Stimulated activated CD4-positive, alpha-beta T cell treated with anti-CD3 and anti-CD28 coated beads, Interleukin-2, amount 100 ng/mL, for 48 hours (primary cell): ENCODE results near the gene RADX.

Experiments
- DNase-seq, 2 donors: peaks; one replicate each; pipeline ENCODE4 v3.0.0-alpha.2; 2020

Gene RADX

DNA sequence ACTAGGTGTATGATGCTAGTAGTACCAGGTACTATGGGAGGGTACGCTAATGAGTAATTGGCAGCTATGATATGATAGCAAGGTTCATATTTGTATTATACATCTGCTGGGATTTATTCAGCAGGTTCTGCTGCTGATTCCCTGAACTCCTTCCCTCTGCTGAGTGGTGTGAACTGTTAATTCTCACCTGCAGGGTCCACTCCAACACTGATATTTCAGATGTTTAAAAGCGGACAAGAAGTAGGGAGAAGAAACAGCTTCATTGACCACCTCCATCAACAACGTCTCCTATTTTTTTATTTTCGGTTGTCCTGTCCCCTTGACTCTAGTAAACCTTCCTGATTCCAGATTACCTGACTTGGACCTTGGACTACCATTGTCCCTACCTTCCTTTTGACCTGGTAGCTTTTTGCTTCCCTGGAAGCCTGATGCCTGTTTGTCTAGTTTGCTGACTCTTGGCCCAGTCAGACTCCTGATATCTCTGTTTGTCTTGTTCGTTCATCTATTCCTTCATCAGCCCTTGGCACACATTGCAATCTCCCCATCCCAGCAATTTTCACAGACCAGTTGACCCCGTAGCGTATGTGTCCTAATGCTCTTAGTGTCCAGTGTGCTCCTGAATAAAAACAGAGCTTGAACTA lies 80.8 kb downstream of the RADX start:
- DNase-seq: no peak

DNA sequence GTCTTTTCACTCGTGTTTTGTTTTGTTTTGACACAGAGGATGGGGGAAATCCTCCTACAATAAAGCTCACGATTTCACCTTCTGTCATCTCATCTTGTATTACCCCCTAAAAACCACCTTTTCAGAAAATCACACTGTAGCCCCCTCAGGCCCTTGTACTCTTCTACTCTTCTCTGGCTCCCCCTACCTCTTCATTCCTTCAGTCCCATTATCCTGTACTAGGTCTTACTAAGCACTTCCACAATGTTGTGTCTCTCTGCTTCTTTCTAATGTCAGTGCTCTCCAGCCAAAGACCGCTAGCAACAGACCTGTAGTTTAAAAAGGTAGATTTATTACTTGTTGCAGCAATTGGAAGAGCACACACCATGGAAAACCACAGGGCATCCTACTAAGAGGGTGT lies 84.7 kb downstream of the RADX start:
- no peak for DNase-seq

DNA sequence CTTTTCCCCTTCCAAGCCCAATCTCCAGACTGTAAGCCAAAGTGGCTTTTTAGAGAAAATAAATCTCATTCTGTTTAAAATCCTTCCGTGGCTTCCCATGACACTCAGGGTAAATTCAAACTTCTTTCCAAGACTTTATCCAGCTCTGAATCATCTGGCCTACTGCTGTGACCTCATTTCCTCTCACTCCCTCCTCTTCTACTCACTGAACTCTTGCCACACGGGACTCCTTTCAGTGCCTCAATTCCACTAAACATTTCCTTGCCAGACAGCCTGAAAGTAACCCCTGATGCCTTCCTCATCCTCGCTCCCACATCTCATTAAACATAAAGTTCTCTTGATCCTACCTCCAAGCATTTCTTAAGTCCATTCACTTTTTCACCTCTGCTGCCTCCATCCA lies 86.9 kb downstream of the RADX start:
- DNase-seq: no peak

DNA sequence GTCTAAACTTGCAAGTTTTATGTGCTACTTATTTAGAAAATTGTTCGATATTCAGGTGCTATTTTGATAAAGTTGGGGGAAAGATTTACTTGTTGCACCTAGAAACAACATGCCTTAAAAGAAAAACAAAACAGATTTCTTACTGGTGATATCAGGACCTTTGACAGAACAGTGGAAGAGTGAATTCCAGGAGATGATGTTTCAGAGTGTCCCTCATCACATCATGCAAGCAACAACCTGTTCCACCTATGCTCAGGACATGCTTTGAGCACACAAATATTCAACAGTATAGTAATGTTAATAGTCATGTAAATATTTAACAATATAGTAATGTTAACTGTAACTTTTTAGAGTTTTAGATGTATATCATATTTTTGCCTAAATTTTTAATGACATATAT lies 90.9 kb downstream of the RADX start:
- no peak for DNase-seq

DNA sequence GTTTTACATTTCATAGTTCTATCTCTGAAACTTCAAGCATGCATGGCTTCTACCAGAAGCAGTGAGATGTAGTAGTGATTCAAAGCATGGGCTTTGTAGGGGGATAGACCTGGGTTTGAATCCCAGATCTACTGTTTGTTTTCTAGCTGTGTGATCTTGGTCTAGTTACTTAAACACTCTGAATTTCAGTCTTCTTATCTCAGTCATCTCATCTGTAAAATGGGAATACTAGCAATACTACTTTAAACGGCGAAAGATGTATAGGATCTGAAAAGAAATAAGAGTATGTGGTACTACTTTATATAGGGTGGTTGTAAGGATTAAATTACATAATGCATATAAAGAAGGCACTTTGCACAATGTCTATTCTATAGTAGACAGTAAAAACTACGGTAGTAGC lies 94.7 kb downstream of the RADX start:
- DNase-seq: no peak

DNA sequence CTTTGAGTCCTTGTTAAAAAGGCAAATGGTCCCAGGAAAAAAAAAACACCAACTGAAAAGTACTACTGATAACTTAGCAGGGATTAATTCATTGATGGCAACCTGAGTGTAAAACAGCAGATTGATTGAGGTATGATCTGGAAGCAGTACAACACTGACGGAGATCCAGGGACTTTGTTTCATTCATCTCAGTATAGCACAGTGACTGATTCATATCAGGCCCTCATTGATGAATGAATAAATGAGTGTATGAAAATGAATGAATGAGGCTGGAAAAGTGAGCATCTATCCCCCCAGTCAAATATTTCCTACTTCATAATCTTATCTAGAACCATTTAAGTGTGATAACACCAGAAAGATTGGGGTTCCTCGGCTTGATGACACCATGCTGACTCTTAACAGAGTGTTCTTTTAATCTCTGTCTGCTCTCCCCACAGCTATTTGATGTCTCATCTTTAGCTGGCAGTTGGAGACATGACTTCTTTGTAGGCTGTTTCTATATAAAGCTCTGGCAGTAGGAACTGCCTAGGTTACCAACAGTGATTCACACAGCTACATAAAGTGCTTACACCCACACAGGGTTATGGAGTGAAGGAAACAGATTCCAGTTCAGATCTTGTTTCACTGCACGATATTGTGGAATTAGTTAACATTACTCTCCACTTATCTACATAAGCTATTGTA lies 96.1 kb downstream of the RADX start:
- no peak for DNase-seq

DNA sequence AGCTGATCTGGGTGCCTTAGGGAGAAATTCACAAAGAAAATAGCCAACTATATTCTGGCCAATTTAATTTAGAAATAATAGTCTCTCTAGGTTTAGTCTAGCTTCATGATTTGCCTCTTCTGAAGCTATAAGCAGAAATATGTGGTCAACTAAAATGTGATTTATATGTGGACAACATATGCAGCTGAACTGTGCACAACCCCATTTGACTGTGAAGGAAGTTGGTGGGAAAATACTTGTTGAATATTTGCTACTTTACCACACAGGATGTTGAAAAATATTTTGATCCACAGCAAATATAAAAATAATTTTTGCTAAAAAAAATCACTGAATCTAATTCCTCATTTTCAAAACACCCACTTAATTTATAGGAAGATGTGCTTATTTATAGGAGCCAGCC lies 99.0 kb downstream of the RADX start:
- DNase-seq: no peak

DNA sequence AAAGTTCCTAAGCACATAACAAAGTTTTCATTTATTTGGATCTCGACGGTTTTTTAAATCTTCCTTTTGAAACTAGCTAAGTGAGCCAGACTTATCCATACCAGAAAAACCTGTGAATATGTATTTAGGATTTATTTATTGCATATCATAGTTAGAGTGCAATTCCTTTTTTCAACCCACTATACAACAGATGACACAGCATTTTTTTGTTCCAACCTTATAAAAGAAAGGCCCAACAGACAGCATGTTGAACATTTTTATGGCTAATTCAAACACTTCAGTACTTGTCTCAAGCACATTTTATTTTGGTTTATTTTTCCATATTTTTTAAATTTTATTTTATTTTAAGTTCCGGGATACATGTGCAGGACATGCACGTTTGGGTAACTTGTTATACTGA lies 99.6 kb downstream of the RADX start:
- no peak for DNase-seq

DNA sequence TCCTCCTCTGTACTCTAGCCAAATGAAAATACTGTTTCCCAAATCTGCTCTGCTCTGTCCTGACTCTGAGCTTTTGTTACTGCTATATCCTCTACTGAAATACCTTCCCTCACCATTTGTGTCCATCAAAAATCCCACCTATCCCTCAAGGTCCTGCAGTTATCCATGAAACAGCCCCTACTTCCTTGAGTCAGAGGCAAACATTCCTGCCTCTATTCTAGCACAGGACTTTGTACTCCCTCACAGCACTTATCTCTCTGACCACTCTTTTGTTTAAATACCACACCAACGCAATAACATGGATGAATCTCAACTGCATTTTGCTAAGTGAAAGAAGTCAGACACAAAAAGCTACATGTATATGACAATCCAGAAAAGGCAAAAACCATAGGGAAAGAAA lies 104.2 kb downstream of the RADX start:
- DNase-seq: no peak

DNA sequence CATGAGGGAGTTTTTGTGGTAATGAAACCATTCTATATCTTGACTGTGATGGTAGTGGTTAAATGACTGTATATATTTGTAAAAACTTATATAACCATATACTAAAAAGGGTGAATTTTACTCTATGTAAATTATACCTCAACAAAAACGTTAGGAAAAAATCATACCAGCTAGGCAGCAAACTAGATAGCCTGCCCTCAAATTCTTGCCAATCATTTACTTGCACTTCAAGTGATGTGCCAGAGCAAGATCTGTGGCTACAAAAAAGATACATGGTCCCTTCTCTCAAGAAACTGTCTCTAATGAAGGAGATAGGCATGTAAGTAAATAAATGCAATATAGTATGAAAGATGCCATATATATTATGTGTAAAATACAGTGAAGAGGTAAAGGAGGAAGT lies 104.7 kb downstream of the RADX start:
- DNase-seq: no peak

DNA sequence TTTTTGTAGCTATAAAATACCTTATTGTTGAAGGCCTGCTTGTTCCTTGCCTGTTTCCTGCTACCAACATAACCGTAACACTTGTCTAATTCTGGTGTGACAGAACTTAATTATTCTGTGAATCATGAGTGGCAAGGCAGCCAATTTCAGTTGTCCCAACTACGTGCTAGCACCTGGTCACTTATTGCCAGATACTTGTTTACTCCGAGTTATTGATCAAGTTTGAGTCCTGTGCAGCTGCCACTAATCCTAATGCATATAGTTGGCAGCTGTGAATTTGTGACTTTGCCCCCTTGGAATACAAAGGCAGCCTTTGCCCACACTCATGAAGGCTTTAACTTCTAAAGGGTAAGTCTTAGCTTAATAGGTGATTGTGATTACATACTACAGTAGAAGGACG lies 106.9 kb downstream of the RADX start:
- no peak for DNase-seq

DNA sequence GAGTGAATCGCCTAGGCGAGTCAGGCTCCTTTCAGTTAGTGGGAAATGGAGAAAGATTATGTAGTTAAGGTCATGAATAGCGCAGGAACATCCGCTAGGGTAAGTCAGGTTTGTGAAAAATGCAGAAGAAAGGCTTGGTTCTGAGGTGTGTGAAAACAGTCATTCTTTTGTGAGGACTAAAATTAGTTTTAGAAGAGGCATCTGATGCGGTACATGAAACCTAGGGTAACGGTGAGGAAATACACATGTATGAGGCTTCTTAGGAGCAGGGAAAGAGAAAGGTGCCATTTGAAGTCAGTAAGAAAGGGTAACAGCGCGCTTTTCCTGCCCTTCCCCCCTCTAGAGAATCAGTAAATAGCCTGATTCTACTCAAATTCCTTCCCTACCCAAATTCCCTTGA lies 114.2 kb downstream of the RADX start:
- no peak for DNase-seq

DNA sequence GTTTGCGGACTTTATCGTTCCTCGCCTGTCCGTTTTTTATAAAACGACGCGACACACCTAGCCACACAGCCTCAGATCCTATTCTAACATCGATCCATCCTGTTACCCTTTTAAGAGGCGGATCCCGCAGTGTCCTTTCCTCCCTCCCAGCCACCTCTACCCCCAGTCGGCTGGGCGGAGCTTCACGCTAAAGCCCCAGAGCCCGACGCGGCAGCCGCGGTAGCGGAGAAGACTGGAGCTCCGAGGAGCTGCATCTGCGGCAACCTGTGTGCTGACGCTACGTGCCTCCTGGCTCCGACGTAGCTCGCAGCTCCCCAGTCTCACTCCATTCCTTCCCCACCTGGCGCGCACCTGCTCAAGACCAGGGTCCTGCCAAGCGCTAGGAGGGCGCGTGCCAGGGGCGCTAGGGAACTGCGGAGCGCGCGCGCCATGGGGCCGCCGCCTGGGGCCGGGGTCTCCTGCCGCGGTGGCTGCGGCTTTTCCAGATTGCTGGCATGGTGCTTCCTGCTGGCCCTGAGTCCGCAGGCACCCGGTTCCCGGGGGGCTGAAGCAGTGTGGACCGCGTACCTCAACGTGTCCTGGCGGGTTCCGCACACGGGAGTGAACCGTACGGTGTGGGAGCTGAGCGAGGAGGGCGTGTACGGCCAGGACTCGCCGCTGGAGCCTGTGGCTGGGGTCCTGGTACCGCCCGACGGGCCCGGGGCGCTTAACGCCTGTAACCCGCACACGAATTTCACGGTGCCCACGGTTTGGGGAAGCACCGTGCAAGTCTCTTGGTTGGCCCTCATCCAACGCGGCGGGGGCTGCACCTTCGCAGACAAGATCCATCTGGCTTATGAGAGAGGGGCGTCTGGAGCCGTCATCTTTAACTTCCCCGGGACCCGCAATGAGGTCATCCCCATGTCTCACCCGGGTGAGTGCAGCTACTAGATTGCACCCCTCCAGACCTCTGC lies 115.0 kb downstream of the RADX start, which contains the start of gene RNF128:
Gene RNF128, plus strand, starts transcription at position 217 of the 953 bp plus-strand sequence. Its CDS starts 213 bp downstream, at position 430.
- no peak for DNase-seq

DNA sequence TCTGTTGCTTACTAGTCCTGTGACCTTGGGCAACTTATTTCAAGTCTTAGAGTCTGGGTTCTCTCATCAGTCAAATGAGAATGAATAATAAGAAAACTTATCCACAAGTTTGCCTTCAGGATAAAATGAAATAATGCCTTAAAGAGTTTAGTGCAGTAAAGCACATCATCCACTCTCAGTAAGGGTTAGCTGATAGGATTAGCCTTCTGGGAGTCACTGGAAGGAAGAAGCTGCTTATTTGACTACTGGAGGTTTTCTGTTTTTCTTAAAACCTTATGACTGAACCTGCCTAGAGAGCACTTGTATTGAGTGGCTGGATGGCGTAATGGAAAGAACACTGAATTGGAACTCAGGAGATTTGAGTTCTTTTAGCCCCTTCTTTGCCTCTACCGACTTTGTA lies 116.6 kb downstream of the RADX start:
- DNase-seq: no peak
